ENCODE results near the gene NKAPL. TPM values are rescaled to one million over a fixed set of nuclear protein-coding genes. Genes with fewer than 3 reads are reported as not detected.

NKAPL gene
- total and polyA plus RNA-seq, 2 of the 13 experiments (the other 11 are each of a cell fraction or from before 2014, with no cell fraction given): not detected

- TF ChIP-seq ARID3A (IDR thresholded peaks at IDR 0.05; ENCODE audit: low read depth, low read length) (peak; percentile 49; the same call in 1 of the 2 replicates), ZNF180 (CRISPR knock-in tag; IDR thresholded peaks at IDR 0.05; ENCODE audit: borderline replicate concordance, low read depth) (0 out of 2 replicates have a peak, but pooled peaks have one; percentile 77), HNF4G (IDR thresholded peaks at IDR 0.05; ENCODE audit: borderline replicate concordance, low read depth, low read length) (no peak), HNF4G (CRISPR knock-in tag; IDR thresholded peaks at IDR 0.05; ENCODE audit: borderline replicate concordance, low read depth) (0 out of 2 replicates have a peak, but pooled peaks have one; percentile 46), FOXM1 (CRISPR knock-in tag; IDR thresholded peaks at IDR 0.05) (no peak), TRAFD1 (CRISPR knock-in tag; IDR thresholded peaks at IDR 0.05; ENCODE audit: borderline replicate concordance) (no peak), PCBP1 (IDR thresholded peaks at IDR 0.05; ENCODE audit: borderline replicate concordance, low read depth, low read length) (peak; percentile 88; the same call in 1 of the 2 replicates), ZNF12 (CRISPR knock-in tag; IDR thresholded peaks at IDR 0.05) (peak; percentile 75), ZBTB25 (CRISPR knock-in tag; IDR thresholded peaks at IDR 0.05) (peak; percentile 95), SRSF9 (IDR thresholded peaks at IDR 0.05; ENCODE audit: borderline replicate concordance, insufficient read depth, low read depth, low read length, poor library complexity, severe bottlenecking) (no peak), ARID5B (CRISPR knock-in tag; IDR thresholded peaks at IDR 0.05) (peak; percentile 86), KAT8 (CRISPR knock-in tag; IDR thresholded peaks at IDR 0.05) (peak; percentile 98), TCF7L2 (IDR thresholded peaks at IDR 0.05; ENCODE audit: low read depth, low read length) (no peak), KLF11 (CRISPR knock-in tag; IDR thresholded peaks at IDR 0.05) (peak; percentile 68; the same call in 1 of the 2 replicates), LRRFIP1 (CRISPR knock-in tag; conservative IDR thresholded peaks at IDR 0.05) (0 out of 2 replicates have a peak, but pooled peaks have one; percentile 65), ZFYVE20 (CRISPR knock-in tag; IDR thresholded peaks at IDR 0.05; ENCODE audit: borderline replicate concordance, low read depth) (0 out of 2 replicates have a peak, but pooled peaks have one; percentile 46), ZNF446 (CRISPR knock-in tag; IDR thresholded peaks at IDR 0.05) (no peak)
These were observed 33.9 kb upstream of the NKAPL start, which contains the start of gene ZSCAN9 (continued) for GRCh38 chr6:28225056-28225834.

All from HepG2 (cell line).